H54 (cell line): ENCODE results near the gene RAD54L.
"Not testable (repeated sequence)": the region's sequence is repeated elsewhere in the genome, so short reads cannot be mapped to it uniquely, and the experiment has no call there.

Experiments
- DNase-seq: peaks from one replicate; pipeline ENCODE4 v3.0.0; 2011; ENCODE audit warnings: low spot score, mixed read lengths; ENCODE audit not compliant: insufficient read length
- FAIRE-seq: peaks from 3 replicates; lab custom pipeline; 2011; peaks lifted over from hg19 to GRCh38; lab: Jason Lieb, UNC
- POLR2A ChIP-seq: IDR thresholded peaks from 2 replicates; pipeline ENCODE4 v1.6.1; 2011; ENCODE audit warnings: low read depth, mild to moderate bottlenecking, low read length

RAD54L gene

DNA sequence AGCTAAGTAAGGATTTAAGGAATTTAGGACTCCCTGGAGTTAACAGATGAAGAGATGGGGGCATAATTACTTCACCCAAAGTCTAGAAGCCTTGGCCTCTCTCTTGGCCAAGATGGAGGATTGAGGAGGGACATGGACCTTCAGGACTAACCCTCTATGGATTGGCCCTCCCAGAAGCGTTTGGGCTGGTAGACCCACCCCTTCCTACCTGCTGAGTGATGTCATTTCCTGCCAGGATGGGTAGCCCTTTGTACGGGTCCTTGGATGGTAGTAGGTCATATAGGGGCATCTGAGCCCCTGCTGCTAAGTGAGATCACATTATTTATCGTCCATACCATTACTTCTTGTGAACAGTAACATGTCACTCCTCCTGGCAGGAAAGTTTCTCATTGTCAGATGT, 26.8 kb upstream of the RAD54L start:
- TF ChIP-seq POLR2A, result no peak
- DNase-seq (no peak), FAIRE-seq (no peak)

GRCh38 chr1:46221749-46222148, 25.8 kb upstream of the RAD54L start:
- no peak for DNase-seq
- no peak for TF ChIP-seq POLR2A
- FAIRE-seq, result no peak

DNA sequence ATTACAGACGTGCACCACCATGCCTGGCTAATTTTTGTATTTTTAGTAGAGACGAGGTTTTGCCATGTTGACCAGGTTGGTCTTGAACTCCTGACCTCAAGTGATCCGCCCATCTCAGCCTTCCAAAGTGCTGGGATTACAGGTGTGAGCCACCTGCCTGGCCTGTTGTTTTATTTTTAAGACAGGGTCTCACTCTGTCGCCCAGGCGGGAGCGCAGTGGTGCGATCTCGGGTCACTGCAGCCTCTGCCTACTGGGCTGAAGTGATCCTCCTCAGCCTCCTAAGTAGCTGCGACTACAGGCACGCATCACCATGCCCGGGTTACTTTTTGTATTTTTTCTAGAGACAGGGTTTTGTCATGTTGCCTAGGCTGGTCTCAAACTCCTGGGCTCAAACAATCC, 24.5 kb upstream of the RAD54L start:
- DNase-seq, FAIRE-seq: not testable (repeated sequence)

DNA sequence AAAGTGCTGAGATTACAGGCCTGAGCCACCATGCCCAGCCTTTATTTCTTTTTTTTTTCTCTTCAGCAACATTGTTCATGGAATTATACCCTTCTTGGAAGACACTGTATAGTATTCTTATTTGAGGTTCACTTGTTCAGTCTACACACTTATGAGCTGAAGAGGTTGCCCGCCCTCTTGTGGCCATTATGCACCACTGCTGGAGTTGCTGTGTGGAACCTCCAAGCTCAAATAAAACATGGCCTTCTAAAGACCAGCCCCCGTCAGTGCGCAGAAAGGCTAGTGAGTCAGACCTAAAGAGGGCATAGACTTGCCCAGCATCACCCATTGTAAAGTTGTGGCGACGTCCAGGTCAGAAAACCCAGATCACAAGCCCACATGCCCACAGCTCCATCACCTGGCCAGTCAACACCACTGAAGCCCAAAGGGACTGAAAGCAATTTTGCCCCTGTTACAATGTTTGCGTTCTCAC, 24.1 kb upstream of the RAD54L start:
- DNase-seq, result peak; percentile 72
- FAIRE-seq, result peak; percentile 70
- no peak for TF ChIP-seq POLR2A

DNA sequence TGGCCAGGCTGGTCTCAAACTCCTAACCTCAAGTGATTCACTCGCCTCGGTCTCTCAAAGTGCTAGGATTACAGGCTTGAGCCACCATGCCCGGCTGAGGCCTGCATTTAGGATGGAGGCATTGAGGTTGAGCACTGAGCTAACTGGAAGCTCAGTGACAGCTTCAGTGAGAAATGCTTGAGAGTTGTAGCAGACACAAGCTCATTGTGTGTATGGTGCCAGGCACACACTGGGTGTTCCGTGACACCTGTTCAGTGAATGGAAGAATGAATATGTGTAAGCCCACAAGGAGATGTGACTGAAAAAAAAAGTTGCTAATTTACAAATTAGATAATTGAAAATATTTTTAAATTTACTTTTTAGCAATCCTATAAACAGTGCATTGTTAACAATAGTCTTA, 22.6 kb upstream of the RAD54L start:
- TF ChIP-seq POLR2A, result no peak
- FAIRE-seq, result no peak
- DNase-seq, result no peak

- DNase-seq, FAIRE-seq: not testable (repeated sequence)
Measured at GRCh38 chr1:46231231-46231630, 16.3 kb upstream of the RAD54L start.

DNA sequence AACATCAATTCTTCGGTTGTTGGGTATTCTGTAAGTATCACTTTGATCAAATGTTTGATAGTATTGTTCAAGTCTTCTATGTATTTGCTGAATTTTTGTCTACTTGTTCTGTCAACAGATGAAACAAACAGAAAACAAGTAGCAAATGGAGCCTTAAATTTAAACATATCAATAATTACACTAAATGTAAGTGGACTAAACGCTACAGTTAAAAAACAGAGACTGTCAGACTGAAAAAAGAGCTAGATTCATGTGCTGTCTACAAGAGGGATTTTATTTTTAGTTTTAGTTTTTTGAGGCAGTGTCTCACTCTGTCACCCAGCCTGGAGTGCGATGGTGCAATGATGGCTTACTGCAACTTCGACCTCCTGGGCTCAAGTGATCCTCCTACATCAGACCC, 10.7 kb upstream of the RAD54L start:
- no peak for FAIRE-seq

DNA sequence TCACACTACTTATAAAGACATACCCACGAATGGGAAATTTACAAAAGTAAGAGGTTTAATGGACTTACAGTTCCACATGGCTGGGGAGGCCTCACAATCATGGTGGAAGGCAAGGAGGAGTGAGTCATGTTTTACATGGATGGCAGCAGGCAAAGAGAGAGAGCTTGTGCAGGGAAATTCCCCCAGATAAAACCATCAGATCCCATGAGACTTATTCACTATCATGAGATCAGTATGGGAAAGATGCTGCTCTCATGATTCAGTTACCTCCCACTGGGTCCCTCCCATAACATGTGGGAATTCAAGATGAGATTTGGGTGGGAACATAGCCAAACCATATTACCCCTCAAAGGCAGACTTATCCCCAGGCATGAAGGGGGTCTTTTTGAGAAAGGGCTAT, 8.7 kb upstream of the RAD54L start:
- not testable (repeated sequence) for DNase-seq, FAIRE-seq

More for the DNA sequence above, 10.7 kb upstream of the RAD54L start:
- TF ChIP-seq POLR2A, result no peak
- DNase-seq, result no peak

DNA sequence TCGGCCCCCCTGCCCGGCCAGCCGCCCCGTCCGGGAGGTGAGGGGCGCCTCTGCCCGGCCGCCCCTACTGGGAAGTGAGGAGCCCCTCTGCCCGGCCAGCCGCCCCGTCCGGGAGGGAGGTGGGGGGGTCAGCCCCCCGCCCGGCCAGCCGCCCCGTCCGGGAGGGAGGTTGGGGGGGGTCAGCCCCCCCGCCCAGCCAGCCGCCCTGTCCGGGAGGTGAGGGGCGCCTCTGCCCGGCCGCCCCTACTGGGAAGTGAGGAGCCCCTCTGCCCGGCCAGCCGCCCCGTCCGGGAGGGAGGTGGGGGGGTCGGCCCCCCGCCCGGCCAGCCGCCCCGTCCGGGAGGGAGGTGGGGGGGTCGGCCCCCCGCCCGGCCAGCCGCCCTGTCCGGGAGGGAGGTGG, 5.8 kb upstream of the RAD54L start:
- not testable (repeated sequence) for DNase-seq, FAIRE-seq

DNA sequence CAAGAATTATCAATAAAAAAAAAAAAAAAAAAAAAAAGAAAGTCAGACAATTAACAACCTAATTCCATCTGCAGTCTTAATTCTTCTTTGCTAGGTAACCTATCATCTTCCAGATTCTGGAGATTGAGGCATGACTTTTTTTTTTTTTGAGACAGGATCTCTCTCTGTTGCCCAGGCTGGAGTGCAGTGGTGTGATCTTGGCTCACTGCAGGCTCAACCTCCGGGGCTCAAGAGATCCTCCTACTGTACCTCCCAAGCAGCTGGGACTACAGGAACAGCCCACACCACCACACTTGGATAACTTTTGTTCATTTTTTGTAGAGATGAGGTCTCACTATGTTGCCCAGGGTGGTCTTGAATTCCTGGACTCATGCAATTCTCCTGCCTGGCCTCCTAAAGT, 4.6 kb upstream of the RAD54L start:
- no peak for FAIRE-seq
- no peak for TF ChIP-seq POLR2A
- DNase-seq, result no peak

DNA sequence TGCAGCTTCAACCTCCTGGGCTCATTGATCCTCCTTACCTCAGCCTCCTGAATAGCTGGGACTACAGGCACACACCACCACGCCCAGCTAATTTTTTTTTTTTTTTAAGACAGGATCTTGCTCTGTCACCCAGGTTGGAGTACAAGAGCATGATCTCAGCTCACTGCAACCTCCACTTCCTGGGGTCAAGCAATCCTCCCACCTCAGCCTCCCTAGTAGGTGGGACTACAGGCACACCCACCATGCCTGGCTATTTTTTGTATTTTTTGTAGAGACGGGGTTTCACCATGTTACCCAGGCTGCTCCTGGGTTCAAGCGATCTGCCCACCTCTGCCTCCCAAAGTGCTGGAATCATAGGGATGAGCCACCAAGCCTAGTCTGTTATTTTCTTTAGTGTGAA, 3.7 kb upstream of the RAD54L start:
- FAIRE-seq, DNase-seq: not testable (repeated sequence)

DNA sequence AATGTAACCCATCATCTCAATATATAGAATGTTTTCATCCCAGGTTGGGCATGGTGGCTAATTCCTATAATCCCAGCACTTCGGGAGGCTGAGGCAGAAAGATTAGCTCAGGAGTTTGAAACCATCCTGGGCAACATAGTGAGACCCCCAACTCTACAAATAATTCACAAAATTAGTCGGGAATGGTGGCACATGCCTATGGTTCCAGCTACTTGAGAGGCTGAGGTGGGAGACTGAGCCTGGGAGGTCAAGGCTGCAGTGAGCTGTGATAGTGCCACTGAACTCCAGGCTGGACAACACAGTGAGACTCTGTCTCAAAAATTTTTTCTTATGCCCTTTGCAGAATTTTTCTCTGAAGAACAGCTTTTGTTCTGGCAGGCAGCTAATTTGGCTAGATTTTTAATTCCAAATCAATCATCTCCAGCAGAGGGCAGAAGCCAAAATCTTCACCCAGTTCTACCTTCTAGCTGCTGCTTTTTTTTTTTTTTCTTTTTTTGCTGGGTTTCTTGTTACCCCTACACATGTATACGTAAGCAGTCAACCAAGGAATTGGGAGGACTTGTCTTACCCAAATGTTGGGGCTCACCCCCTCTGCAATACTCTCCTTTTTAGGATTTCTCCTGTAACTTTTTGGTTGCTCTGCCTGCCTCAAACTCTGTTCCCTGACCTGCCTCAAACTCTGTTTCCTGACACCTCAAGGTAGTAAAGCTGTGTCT, 2.7 kb upstream of the RAD54L start:
- no peak for FAIRE-seq

DNA sequence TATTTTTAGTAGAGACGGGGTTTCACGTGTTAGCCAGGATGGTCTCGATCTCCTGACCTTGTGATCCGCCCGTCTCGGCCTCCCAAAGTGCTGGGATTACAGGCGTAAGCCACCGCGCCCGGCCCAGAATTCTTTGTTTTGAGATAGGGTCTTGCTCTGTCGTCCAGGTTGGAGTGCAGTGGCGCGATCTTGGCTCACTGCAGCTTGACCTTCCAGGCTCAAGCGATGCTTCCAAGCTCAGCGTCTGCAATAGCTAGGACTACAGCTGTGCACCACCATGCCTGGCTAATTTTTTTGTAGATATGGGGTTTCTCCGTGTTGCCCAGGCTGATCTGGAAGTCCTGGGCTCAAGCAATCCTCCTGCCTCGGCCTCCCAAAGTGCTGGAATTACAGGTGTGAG, 1.4 kb upstream of the RAD54L start:
- not testable (repeated sequence) for DNase-seq, FAIRE-seq

More for the DNA sequence above, 2.7 kb upstream of the RAD54L start:
- peak; percentile 49 for DNase-seq
- TF ChIP-seq POLR2A, result no peak

- DNase-seq (peak; percentile 94), FAIRE-seq (no peak)
- TF ChIP-seq POLR2A, result 0 out of 2 replicates have a peak, but pooled peaks have one; percentile 23
Measured at GRCh38 chr1:46246548-46247435, 771 bp upstream of the RAD54L start.
